Brain microvascular endothelial cell (primary cell): ENCODE results near the gene CHAF1A.

Source experiments
- DNase-seq: peaks from one replicate; pipeline ENCODE4 v3.0.0-alpha.2; 2020
- H3K27ac ChIP-seq: fragments of 250-450 bp; sonication (Bioruptor Pico); 2 replicates; pipeline ENCODE4 v1.5.1; 2020; ENCODE audit warnings: mild to moderate bottlenecking, moderate library complexity
- H3K27me3 ChIP-seq: fragments of 250-450 bp; sonication (Bioruptor Pico); replicated peaks from 2 replicates; pipeline ENCODE4 v1.5.1; 2020; ENCODE audit warnings: mild to moderate bottlenecking
- H3K36me3 ChIP-seq: fragments of 250-450 bp; sonication (Bioruptor Pico); replicated peaks from 2 replicates; pipeline ENCODE4 v1.5.1; 2020; ENCODE audit warnings: mild to moderate bottlenecking
- H3K4me3 ChIP-seq: 2 replicates; pipeline ENCODE4 v1.5.1; 2011; ENCODE audit warnings: low read depth, mild to moderate bottlenecking, control low read depth, low read length, moderate library complexity
- in situ Hi-C: cut with HindIII; loops from 2 replicates; pipeline ENCODE4 v1.10.0; 2017; ENCODE audit warnings: low sequenced_read_pairs, low pct_ligation_motif_present
- TF ChIP-seq, protein P1 (sequence below): IDR thresholded peaks from 2 replicates; pipeline ENCODE4 v1.5.1; 2011; ENCODE audit warnings: low read depth, mild to moderate bottlenecking, moderate library complexity, low read length, control low read depth, inconsistent platforms; ENCODE audit errors: missing control alignments

The CHAF1A gene

DNA sequence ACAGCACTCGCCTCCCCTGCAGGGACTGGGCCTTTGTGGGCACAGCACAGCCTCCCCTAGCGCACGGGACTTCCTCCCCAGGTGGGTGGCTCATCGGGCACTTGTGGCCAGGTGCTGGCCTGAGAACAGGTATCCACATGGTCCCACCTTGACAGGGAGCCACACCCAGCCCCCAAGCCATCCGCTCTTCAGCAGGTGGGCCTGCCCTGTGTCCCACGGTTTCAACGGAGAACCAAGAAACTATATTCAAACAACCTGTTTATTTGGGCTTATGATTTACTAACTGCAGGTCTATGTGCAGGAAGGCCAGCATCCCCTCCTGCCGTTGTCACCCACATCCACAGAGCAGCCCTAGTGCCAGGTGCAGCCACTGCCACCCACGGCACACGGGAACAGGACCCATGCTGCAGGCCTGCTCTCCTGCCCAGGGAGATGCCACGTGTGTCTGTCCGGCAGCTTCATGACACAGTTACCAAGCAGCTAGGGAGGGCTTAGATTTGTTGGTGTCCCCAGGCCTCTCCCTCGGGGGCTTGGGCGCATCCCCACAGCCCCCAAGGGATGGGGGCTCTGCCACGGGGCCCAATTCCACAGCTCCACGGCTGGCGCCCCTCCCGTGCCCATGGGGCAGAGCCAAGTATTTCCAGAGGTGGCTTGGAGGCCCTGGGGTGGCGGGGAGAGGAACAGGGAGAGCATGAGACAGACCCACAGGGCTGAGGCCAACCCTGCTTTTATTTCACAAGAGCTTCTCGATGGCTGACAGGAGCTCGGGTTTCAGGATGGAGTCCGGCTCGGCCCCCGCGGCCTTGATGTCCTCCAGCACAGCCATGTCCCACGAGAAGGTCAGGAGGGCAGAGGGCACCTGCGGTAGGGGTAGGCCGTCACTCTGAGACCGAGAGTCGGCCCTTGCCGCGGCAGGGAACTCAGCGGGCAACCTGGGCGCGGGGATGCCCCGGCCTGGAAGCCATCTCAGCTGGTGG is 42.6 kb downstream of the CHAF1A start:
- DNase-seq: no peak
- in situ Hi-C loops: no loop called here
- Histone ChIP-seq H3K27ac (no peak overlapping the region), H3K36me3 (peaks cover 53% of the 10 kb centered on the region), H3K27me3 (no peaks in the 10 kb centered on the region), H3K4me3 (no peak overlapping the region)
- TF ChIP-seq, protein P1, sequence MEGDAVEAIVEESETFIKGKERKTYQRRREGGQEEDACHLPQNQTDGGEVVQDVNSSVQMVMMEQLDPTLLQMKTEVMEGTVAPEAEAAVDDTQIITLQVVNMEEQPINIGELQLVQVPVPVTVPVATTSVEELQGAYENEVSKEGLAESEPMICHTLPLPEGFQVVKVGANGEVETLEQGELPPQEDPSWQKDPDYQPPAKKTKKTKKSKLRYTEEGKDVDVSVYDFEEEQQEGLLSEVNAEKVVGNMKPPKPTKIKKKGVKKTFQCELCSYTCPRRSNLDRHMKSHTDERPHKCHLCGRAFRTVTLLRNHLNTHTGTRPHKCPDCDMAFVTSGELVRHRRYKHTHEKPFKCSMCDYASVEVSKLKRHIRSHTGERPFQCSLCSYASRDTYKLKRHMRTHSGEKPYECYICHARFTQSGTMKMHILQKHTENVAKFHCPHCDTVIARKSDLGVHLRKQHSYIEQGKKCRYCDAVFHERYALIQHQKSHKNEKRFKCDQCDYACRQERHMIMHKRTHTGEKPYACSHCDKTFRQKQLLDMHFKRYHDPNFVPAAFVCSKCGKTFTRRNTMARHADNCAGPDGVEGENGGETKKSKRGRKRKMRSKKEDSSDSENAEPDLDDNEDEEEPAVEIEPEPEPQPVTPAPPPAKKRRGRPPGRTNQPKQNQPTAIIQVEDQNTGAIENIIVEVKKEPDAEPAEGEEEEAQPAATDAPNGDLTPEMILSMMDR: no peak

DNA sequence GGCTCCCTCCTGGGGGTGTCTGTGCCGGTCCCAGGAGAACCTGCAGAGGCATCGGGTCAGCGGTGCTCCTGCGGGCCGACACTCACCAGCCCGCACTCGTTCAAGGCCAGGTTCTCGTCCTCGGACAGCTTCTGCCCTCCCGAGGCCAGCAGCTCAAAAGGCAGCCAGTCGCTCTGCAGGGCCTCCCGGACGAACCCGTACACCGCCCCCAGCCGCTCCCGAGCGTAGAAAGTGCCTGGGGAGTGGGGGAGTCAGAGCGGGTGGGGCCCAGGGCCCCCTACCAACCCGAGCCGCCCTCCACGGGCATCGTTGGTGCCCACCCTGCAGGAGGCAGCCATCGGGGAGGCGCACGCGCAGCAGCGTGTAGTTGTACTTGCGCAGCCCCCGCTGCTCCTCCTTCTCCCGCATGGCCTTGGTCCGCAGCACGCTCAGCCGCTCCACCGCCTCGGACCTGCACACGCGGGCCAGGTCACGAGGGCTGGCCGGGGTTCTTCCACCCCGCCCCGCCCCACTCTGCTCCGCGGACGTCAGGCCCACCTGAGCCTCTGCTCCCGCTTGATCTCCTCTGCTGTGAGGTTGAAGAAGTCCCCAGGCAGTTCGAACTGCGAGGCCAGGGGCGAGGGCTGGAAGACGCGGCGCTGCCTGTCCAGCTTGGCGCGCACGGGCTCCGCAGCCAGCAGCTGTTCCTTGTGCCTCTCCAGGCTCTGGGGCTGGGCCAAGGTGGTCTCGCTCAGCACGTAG is 43.7 kb downstream of the CHAF1A start:
- no peak overlapping the region for H3K27ac ChIP-seq
- H3K27me3 ChIP-seq: no peaks in the 10 kb centered on the region
- TF ChIP-seq, protein P1: no peak
- no peak overlapping the region for H3K4me3 ChIP-seq
- H3K36me3 ChIP-seq: peaks cover 60% of the 10 kb centered on the region
- in situ Hi-C loops: no loop called here
- DNase-seq: no peak

DNA sequence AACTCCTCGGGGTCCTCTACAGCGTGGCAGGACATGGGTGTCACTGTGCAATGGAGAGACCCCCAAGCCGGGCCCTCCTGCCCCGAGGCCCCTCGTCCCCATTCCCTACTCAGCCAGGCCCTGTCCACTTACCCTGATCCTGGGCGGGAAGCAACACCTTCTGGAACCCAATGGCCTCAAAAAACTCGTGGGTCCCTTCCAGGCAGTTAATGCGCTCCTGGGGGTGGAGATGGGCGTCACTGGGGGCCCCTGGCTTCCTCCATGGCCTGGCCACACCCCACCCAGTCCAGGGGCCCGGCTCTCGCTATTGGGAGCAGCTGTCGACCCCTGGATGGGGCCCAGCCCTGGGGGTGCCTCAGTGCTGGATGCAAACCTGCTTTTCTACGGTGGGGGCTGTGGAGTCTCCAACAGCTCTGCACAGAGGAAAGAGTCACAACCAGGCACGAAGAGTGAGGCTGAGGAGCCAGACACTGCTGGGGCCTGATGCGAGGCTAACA is 44.3 kb downstream of the CHAF1A start:
- TF ChIP-seq, protein P1: no peak
- DNase-seq: no peak
- Histone ChIP-seq H3K27me3 (no peaks in the 10 kb centered on the region), H3K27ac (no peak overlapping the region), H3K36me3 (peaks cover 66% of the 10 kb centered on the region), H3K4me3 (no peak overlapping the region)
- in situ Hi-C loops: no loop called here

DNA sequence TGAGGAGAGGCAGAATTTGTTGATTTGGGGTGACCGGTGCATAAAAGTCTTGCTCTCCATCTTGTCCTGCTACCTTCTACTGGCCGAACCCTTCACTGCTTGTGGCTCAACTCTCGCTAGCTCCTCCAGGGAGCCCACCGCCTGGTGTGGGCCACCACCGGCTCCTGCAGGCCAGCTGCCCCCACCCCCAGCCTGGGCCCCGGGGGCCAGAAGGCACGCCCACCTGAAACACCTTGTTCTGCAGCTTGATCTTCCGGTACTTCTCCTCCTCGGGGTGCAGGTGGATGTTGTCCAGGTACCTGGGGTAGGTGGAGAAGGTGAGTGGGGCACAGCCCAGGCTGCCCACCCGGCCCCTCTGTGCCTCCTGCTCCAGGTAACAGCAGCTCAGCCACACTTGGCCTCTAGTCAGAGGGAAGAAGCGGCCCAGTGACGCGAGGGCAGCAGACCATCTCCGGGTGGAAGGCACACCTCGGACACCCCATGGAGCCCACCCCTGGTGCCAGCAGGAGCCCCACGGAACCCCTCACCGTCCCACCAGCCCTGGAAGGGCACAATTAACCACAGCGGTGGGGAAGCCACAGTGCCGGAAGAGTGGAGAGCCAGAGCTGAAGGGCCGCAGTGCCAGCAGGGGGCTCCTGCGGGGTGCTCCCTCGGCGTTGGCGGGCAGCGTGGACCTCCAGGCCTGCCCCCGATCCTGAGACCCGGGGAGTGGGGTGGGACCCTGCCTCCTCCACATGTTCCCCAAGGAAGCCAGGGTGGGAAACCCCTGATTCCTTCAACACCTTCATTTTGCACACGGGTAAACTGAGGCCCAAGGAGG is 45.1 kb downstream of the CHAF1A start:
- in situ Hi-C loops: no loop called here
- Histone ChIP-seq H3K27me3 (no peaks in the 10 kb centered on the region), H3K36me3 (peaks cover 74% of the 10 kb centered on the region), H3K27ac (no peak overlapping the region), H3K4me3 (no peak overlapping the region)
- no peak for DNase-seq
- TF ChIP-seq, protein P1: peak; percentile 12

DNA sequence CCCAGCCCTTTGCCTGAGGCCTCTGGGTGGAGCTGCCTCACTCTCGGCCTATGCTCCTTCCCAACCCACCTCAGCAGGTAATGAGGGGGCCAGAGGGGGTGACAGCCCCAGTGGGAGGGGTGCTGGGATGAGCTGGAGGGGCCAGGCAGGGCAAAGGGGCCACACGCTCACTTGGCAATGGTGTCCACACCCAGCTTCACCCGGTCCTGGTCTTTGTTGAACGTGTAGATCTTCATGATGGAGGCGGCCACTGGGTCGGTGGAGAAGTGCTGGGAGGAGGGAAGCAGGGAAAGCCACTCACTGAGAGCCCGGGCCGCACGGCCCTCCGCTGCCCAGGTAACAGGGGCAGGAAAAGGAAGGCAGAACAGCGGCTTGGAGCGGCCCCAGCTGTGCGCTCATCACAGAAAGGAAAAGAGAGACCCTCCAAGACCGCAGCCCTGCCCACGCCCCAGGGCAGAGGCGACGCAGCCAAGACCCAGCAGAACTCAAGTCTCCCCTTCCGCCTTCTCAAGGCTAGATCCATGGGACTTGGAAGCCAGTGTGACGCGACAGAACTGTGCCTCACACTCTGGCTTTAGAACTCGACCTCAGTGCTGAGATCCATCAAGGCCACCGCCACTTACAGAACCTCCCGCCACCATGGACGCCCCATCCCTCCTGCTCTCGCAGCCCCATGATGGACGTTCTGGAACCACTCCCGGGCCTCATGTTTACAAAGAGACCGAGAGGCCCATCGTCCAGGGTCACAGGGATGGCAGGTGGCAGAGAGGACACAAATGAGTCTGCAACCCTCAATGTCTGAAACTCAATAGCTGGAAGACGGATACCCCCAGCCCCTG is 45.9 kb downstream of the CHAF1A start:
- Histone ChIP-seq H3K36me3 (peaks cover 82% of the 10 kb centered on the region), H3K27me3 (no peaks in the 10 kb centered on the region), H3K4me3 (no peak overlapping the region), H3K27ac (no peak overlapping the region)
- in situ Hi-C loops: no loop called here
- TF ChIP-seq, protein P1: no peak
- DNase-seq: no peak
